IMR-90 (cell line): ENCODE results near the gene DSCAM. TPM values are rescaled to one million over a fixed set of nuclear protein-coding genes. Genes with fewer than 3 reads are reported as not detected.

Source experiments
- ATAC-seq: fragments of 200-7000 bp; cut with Tn5 transposase; 2 replicates; pipeline ENCODE4 v1.9.1; 2020; ENCODE audit warnings: low read depth, mild to moderate bottlenecking, moderate library complexity
- BruUV-seq: library from RNA; stranded (reverse); fragments of 400-500 nt; replicated peaks from 2 replicates; lab custom pipeline; 2021; lab: Mats Ljungman, UMichigan
- CTCF ChIA-PET: fragments of 300-600 bp; formaldehyde crosslinking; extraction: SDS; loops from one replicate; lab custom pipeline; 2021; ENCODE audit warnings: antibody characterized with exemption; lab: Yijun Ruan, JAX
- POLR2A ChIA-PET: fragments of 300-600 bp; sonication (Branson Sonifier 250); formaldehyde crosslinking; loops from one replicate; lab custom pipeline; 2022; ENCODE audit warnings: antibody characterized with exemption; ENCODE audit not compliant: unreplicated experiment; lab: Charles Lee
- DNase-seq: peaks from one replicate; pipeline ENCODE4 v3.0.0; 2013
- H2AFZ ChIP-seq: replicated peaks from 2 replicates; pipeline ENCODE3; 2013; ENCODE audit warnings: low read length, mild to moderate bottlenecking; ENCODE audit not compliant: poor library complexity
- H2AK5ac ChIP-seq: 2 replicates; pipeline ENCODE4 v1.6.1; 2013; ENCODE audit warnings: low read depth, low read length, inconsistent platforms
- H2AK9ac ChIP-seq: replicated peaks from 2 replicates; pipeline ENCODE3; 2013; ENCODE audit warnings: mild to moderate bottlenecking, low read depth, low read length, moderate library complexity; ENCODE audit not compliant: poor library complexity
- H2BK120ac ChIP-seq: 2 replicates; pipeline ENCODE4 v1.6.1; 2013; ENCODE audit warnings: low read depth, low read length, inconsistent platforms
- H2BK15ac ChIP-seq: 3 replicates; pipeline ENCODE4 v1.6.1; 2013; ENCODE audit warnings: low read depth, low read length, inconsistent platforms
- H2BK20ac ChIP-seq: 2 replicates; pipeline ENCODE4 v1.6.1; 2013; ENCODE audit warnings: low read depth, mild to moderate bottlenecking, inconsistent platforms, low read length, moderate library complexity
- H2BK5ac ChIP-seq: 2 replicates; pipeline ENCODE4 v1.6.1; 2013; ENCODE audit warnings: mild to moderate bottlenecking, low read depth, low read length, inconsistent platforms; ENCODE audit not compliant: poor library complexity, severe bottlenecking
- H3K14ac ChIP-seq: replicated peaks from 2 replicates; pipeline ENCODE4 v1.6.1; 2013; ENCODE audit warnings: low read depth, low read length, inconsistent platforms
- H3K18ac ChIP-seq: 2 replicates; pipeline ENCODE4 v1.6.1; 2013; ENCODE audit warnings: low read depth, low read length, control low read depth
- H3K23ac ChIP-seq: 2 replicates; pipeline ENCODE4 v1.6.1; 2013; ENCODE audit warnings: low read depth, low read length, inconsistent platforms
- H3K27ac ChIP-seq: 2 replicates; pipeline ENCODE4 v1.5.1; 2013; ENCODE audit warnings: mild to moderate bottlenecking, control low read depth, low read length; ENCODE audit not compliant: insufficient read depth
- H3K27me3 ChIP-seq: 2 replicates; pipeline ENCODE4 v1.6.1; 2013; ENCODE audit warnings: low read length; ENCODE audit not compliant: control insufficient read depth, insufficient read depth
- H3K36me3 ChIP-seq: 2 replicates; pipeline ENCODE4 v1.6.1; 2013; ENCODE audit warnings: low read length, mixed read lengths; ENCODE audit not compliant: control insufficient read depth, insufficient read depth
- H3K4ac ChIP-seq: 2 replicates; pipeline ENCODE4 v1.6.1; 2013; ENCODE audit warnings: low read depth, low read length, inconsistent platforms
- H3K4me1 ChIP-seq: 2 replicates; pipeline ENCODE4 v1.6.1; 2013; ENCODE audit warnings: low read length, mixed read lengths; ENCODE audit not compliant: control insufficient read depth, insufficient read depth
- H3K4me2 ChIP-seq: 2 replicates; pipeline ENCODE4 v1.6.1; 2013; ENCODE audit warnings: low read depth, mild to moderate bottlenecking, control low read depth, low read length, moderate library complexity
- H3K4me3 ChIP-seq: 2 replicates; pipeline ENCODE4 v1.5.1; 2013; ENCODE audit warnings: low read depth, mild to moderate bottlenecking, control low read depth, low read length, moderate library complexity; ENCODE audit not compliant: insufficient read depth
- H3K56ac ChIP-seq: 2 replicates; pipeline ENCODE4 v1.6.1; 2013; ENCODE audit warnings: low read length, inconsistent platforms; ENCODE audit not compliant: insufficient read depth; ENCODE audit errors: extremely low read depth
- H3K79me1 ChIP-seq, 2 experiments: 2 replicates each; pipeline ENCODE4 v1.6.1; 2013; ENCODE audit warnings: low read length in 2 of 2, inconsistent platforms in 1 of 2, low read depth in 1 of 2
- H3K9ac ChIP-seq: 2 replicates; pipeline ENCODE4 v1.6.1; 2013; ENCODE audit warnings: low read depth, low read length, control low read depth
- H3K9me1 ChIP-seq: 2 replicates; pipeline ENCODE4 v1.6.1; 2013; ENCODE audit warnings: low read length, inconsistent platforms; ENCODE audit not compliant: insufficient read depth
- H3K9me3 ChIP-seq: 2 replicates; pipeline ENCODE4 v1.6.1; 2013; ENCODE audit warnings: low read length; ENCODE audit not compliant: control insufficient read depth, insufficient read depth
- H4K20me1 ChIP-seq: 2 replicates; pipeline ENCODE4 v1.6.1; 2013; ENCODE audit warnings: low read length, inconsistent platforms; ENCODE audit not compliant: insufficient read depth
- H4K5ac ChIP-seq: 2 replicates; pipeline ENCODE4 v1.6.1; 2013; ENCODE audit warnings: mild to moderate bottlenecking, low read depth, low read length, control low read depth
- H4K8ac ChIP-seq, 2 experiments: 2 replicates each; pipeline ENCODE4 v1.6.1; 2013; ENCODE audit warnings: low read depth in 2 of 2, low read length in 2 of 2, control low read depth in 1 of 2, inconsistent platforms in 1 of 2
- H4K91ac ChIP-seq: 2 replicates; pipeline ENCODE4 v1.6.1; 2013; ENCODE audit warnings: low read depth, low read length, inconsistent platforms; ENCODE audit not compliant: insufficient read depth
- BHLHE40 ChIP-seq: fragments of 150-350 bp; IDR thresholded peaks from 2 replicates; pipeline ENCODE4 v1.6.1; 2016; ENCODE audit warnings: mild to moderate bottlenecking, low read depth, low read length
- NFE2L2 ChIP-seq: fragments of 150-350 bp; IDR thresholded peaks from 2 replicates; pipeline ENCODE4 v1.6.1; 2016; ENCODE audit warnings: low read depth, mild to moderate bottlenecking, low read length
- POLR2A ChIP-seq: IDR thresholded peaks from 2 replicates; pipeline ENCODE4 v1.6.1; 2012; ENCODE audit warnings: mild to moderate bottlenecking, low read depth, low read length
- RAD21 ChIP-seq: IDR thresholded peaks from 2 replicates; pipeline ENCODE4 v1.6.1; 2012; ENCODE audit warnings: low read length, improper control_type of control experiment
- WGBS, 2 experiments: methylation state at CpG; one replicate each; pipeline versions ENCODE4 v1.1.5 to v1.1.7; 2013; ENCODE audit warnings: missing lambda C conversion rate in 2 of 2; ENCODE audit not compliant: insufficient read length in 1 of 2; ENCODE audit errors: extremely low coverage in 2 of 2; 5-methylcytosine and 5-hydroxymethylcytosine counted together
- dilution Hi-C: fragments of 300-500 bp; cut with HindIII; formaldehyde crosslinking; loops from one replicate; pipeline ENCODE4 v1.14.3; 2018; ENCODE audit warnings: low sequenced_read_pairs; ENCODE audit not compliant: unreplicated experiment
- in situ Hi-C: fragments of 300-500 bp; cut with MboI; formaldehyde crosslinking; loops from 3 replicates; pipeline ENCODE4 v1.14.3; 2019; ENCODE audit warnings: low sequenced_read_pairs, inconsistent platforms, mixed read lengths
- intact Hi-C: fragments of 100-400 bp; cut with micrococcal nuclease; formaldehyde crosslinking; loops from 2 replicates; pipeline ENCODE4 v1.10.0; 2022
- polyA plus RNA-seq, 3 experiments: library from polyadenylated mRNA; depleted of rRNA; stranded (reverse); fragments of >200 nt; gene quantifications; 2 replicates each; pipeline ENCODE4 v1.2.3, GENCODE V29; 2012; ENCODE audit warnings: low replicate concordance in 1 of 3
- total RNA-seq: library from RNA; depleted of rRNA; stranded (reverse); fragments of >200 nt; gene quantifications from 2 replicates; pipeline ENCODE4 v1.2.3, GENCODE V29; 2012
- TF ChIP-seq, protein P1 (sequence below): conservative IDR thresholded peaks from 2 replicates; pipeline ENCODE4 v1.5.1; 2012; ENCODE audit warnings: mild to moderate bottlenecking, low read depth, low read length, improper control_type of control experiment

Gene DSCAM
- total and polyA plus RNA-seq, 2 of the 4 experiments (the other 2 are of a cell fraction) = under 0.01 to 0.02 TPM

DNA sequence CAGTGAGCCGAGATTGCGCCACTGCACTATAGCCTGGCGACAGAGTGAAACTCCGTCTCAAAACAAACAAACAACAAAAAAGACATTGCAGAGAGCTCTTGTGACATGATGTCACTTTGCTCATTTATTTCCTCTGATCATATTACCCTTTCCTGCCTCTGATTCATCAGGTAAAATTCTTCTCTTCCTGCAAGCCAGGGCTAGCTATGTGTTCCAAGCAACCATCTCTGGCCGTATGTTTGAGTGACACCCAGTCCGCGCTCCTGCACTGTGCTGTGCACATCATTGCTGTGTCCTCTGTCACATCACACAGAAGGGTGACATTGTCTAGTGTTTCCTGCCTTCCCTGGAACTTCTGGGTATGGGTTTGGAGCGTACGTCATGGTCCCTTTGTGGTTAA is 728.4 kb downstream of the DSCAM start:
- no peak for ATAC-seq
- no TSS peak for BruUV-seq
- no peak overlapping the region for H3K9ac ChIP-seq
- H4K5ac ChIP-seq = no peak overlapping the region
- H3K79me1 ChIP-seq = no peaks in the 10 kb centered on the region
- H3K56ac ChIP-seq = no peak overlapping the region
- H3K9me1 ChIP-seq = no peaks in the 10 kb centered on the region
- H4K91ac ChIP-seq = no peak overlapping the region
- no peaks in the 10 kb centered on the region for H4K20me1 ChIP-seq
- CTCF ChIA-PET = no interaction called here
- TF ChIP-seq NFE2L2 = no peak
- no peak for TF ChIP-seq RAD21
- no peak for TF ChIP-seq POLR2A
- TF ChIP-seq BHLHE40 = no peak
- TF ChIP-seq, protein P1, sequence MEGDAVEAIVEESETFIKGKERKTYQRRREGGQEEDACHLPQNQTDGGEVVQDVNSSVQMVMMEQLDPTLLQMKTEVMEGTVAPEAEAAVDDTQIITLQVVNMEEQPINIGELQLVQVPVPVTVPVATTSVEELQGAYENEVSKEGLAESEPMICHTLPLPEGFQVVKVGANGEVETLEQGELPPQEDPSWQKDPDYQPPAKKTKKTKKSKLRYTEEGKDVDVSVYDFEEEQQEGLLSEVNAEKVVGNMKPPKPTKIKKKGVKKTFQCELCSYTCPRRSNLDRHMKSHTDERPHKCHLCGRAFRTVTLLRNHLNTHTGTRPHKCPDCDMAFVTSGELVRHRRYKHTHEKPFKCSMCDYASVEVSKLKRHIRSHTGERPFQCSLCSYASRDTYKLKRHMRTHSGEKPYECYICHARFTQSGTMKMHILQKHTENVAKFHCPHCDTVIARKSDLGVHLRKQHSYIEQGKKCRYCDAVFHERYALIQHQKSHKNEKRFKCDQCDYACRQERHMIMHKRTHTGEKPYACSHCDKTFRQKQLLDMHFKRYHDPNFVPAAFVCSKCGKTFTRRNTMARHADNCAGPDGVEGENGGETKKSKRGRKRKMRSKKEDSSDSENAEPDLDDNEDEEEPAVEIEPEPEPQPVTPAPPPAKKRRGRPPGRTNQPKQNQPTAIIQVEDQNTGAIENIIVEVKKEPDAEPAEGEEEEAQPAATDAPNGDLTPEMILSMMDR = no peak
- H3K36me3 ChIP-seq = no peaks in the 10 kb centered on the region
- no peak overlapping the region for H2AFZ ChIP-seq
- DNase-seq = no peak
- no peak overlapping the region for H2BK20ac ChIP-seq
- no peak overlapping the region for H2BK15ac ChIP-seq
- no peak overlapping the region for H3K4ac ChIP-seq
- H3K23ac ChIP-seq = no peak overlapping the region
- H3K4me2 ChIP-seq = no peak overlapping the region
- H2AK9ac ChIP-seq = no peak overlapping the region
- H3K27ac ChIP-seq = no peak overlapping the region
- H2BK5ac ChIP-seq = no peak overlapping the region
- intact Hi-C loops = no loop called here
- POLR2A ChIA-PET = no interaction called here
- H4K8ac ChIP-seq = no peak overlapping the region
- dilution Hi-C loops = no loop called here
- in situ Hi-C loops = no loop called here
- no peak overlapping the region for H2BK120ac ChIP-seq
- H3K14ac ChIP-seq = no peak overlapping the region
- WGBS, 2 experiments = no CpG with 5 or more reads among the region's 9 CpGs
- no peaks in the 10 kb centered on the region for H3K27me3 ChIP-seq
- H3K4me3 ChIP-seq = no peak overlapping the region
- H2AK5ac ChIP-seq = no peak overlapping the region
- H3K9me3 ChIP-seq = peaks cover 7% of the 10 kb centered on the region
- no peak overlapping the region for H3K18ac ChIP-seq
- no peaks in the 10 kb centered on the region for H3K4me1 ChIP-seq
